ENCODE data around the gene NHERF1. TPM values are rescaled to one million over a fixed set of nuclear protein-coding genes. Genes with fewer than 3 reads are reported as not detected.

NHERF1 gene
- total and polyA plus RNA-seq, 2 of the 13 experiments (the other 11 are each of a cell fraction or from before 2014, with no cell fraction given) = 169 to 269 TPM

GRCh38 chr17:74736513-74737298, 11.7 kb upstream of the NHERF1 start, which contains the start of gene RAB37 (continued):
- TF ChIP-seq ZNF800 (CRISPR knock-in tag; IDR thresholded peaks at IDR 0.05) = peak; percentile 79
- no peak for TF ChIP-seq RBM22 (optimal IDR thresholded peaks at IDR 0.05; ENCODE audit: low read length)
- peak; percentile 48; the same call in 1 of the 2 replicates for TF ChIP-seq RORA (CRISPR knock-in tag; IDR thresholded peaks at IDR 0.05)
- peak; percentile 53; the same call in 1 of the 2 replicates for TF ChIP-seq ZNF441 (CRISPR knock-in tag; IDR thresholded peaks at IDR 0.05; ENCODE audit: borderline replicate concordance)
- TF ChIP-seq ZBTB38 (CRISPR knock-in tag; IDR thresholded peaks at IDR 0.05) = peak; percentile 60; the same call in 1 of the 2 replicates
- TF ChIP-seq ZNF850 (CRISPR knock-in tag; conservative IDR thresholded peaks at IDR 0.05) = no peak
- no peak for TF ChIP-seq TCF7L2 (IDR thresholded peaks at IDR 0.05; ENCODE audit: low read depth, low read length)
- no peak for TF ChIP-seq ZBTB43 (CRISPR knock-in tag; conservative IDR thresholded peaks at IDR 0.05)
- no peak; the same call in 1 of the 2 replicates for TF ChIP-seq IRF1 (CRISPR knock-in tag; IDR thresholded peaks at IDR 0.05; ENCODE audit: low read depth)
- no peak for TF ChIP-seq TGIF2 (CRISPR knock-in tag; IDR thresholded peaks at IDR 0.05)
- no peak for TF ChIP-seq BCLAF1 (IDR thresholded peaks at IDR 0.05)
- TF ChIP-seq PREB (CRISPR knock-in tag; IDR thresholded peaks at IDR 0.05) = no peak
- TF ChIP-seq ZNF552 (CRISPR knock-in tag; IDR thresholded peaks at IDR 0.05; ENCODE audit: borderline replicate concordance) = no peak; the same call in 1 of the 2 replicates
- peak; percentile 67; the same call in 1 of the 2 replicates for TF ChIP-seq ZNF784 (CRISPR knock-in tag; IDR thresholded peaks at IDR 0.05; ENCODE audit: borderline replicate concordance)
- TF ChIP-seq CSRNP1 (CRISPR knock-in tag; IDR thresholded peaks at IDR 0.05) = peak; percentile 91
